K562 (cell line): ENCODE results near the gene SKAP2. TPM values are rescaled to one million over a fixed set of nuclear protein-coding genes. Genes with fewer than 3 reads are reported as not detected.

Experiments
- ATAC-seq: fragments of 200-7000 bp; cut with Tn5 transposase; 3 replicates; pipeline ENCODE4 v1.9.1; 2020; ENCODE audit warnings: moderate library complexity
- BruUV-seq: library from RNA; stranded (reverse); fragments of 400-500 nt; replicated peaks from 2 replicates; lab custom pipeline; 2021; lab: Mats Ljungman, UMichigan
- CTCF ChIA-PET: fragments of 300-600 bp; formaldehyde crosslinking; extraction: SDS; loops from one replicate; lab custom pipeline; 2021; ENCODE audit warnings: low intra/inter-chr PET ratio; lab: Yijun Ruan, JAX
- POLR2A ChIA-PET: fragments of 300-600, 350-650 bp; sonication (Branson Sonifier 250); formaldehyde crosslinking; extraction: SDS; loops from one replicate; lab custom pipeline; 2021; ENCODE audit warnings: antibody characterized with exemption, inconsistent platforms; lab: Yijun Ruan, JAX
- DNase-seq, 4 experiments: peaks; one replicate each; pipeline versions ENCODE4 v3.0.0 to v3.0.0-alpha.2; 2011 to 2018; ENCODE audit warnings: low spot score in 3 of 4, mixed read lengths in 3 of 4; ENCODE audit errors: extremely low read depth in 1 of 4
- FAIRE-seq: peaks from 2 replicates; lab custom pipeline; 2011; peaks lifted over from hg19 to GRCh38; lab: Jason Lieb, UNC
- H2AFZ ChIP-seq: 2 replicates; pipeline ENCODE4 v1.6.0; 2011; ENCODE audit warnings: low read depth, low read length, control low read depth, inconsistent platforms
- H3K27ac ChIP-seq: fragments of 200-600 bp; 3 replicates; pipeline ENCODE4 v1.8.0; 2011; ENCODE audit warnings: low read depth, mild to moderate bottlenecking, control low read depth, inconsistent platforms, low read length, moderate library complexity, mixed read lengths; ENCODE audit errors: extremely low read depth
- H3K27me3 ChIP-seq, 2 experiments: fragments of 300-600 bp in 1 of 2; 2 replicates in 1 of 2; 3 replicates in 1 of 2; pipeline versions ENCODE4 v1.6.0 to v1.8.0; 2011; ENCODE audit warnings: inconsistent platforms in 2 of 2, low read length in 2 of 2, mild to moderate bottlenecking in 1 of 2, mixed read lengths in 1 of 2, moderate library complexity in 1 of 2; ENCODE audit not compliant: control insufficient read depth in 2 of 2, insufficient read depth in 2 of 2
- H3K36me3 ChIP-seq: fragments of 300-600 bp; 3 replicates; pipeline ENCODE4 v1.8.0; 2011; ENCODE audit warnings: mild to moderate bottlenecking, low read length, inconsistent platforms; ENCODE audit not compliant: control insufficient read depth, insufficient read depth
- H3K4me1 ChIP-seq, 2 experiments: fragments of 200-600 bp in 1 of 2; replicated peaks in 1 of 2; 2 replicates in 1 of 2; 3 replicates in 1 of 2; pipeline versions ENCODE4 v1.5.1 to v1.8.0; 2011; ENCODE audit warnings: inconsistent platforms in 2 of 2, low read length in 2 of 2, mild to moderate bottlenecking in 1 of 2, mixed read lengths in 1 of 2, moderate library complexity in 1 of 2; ENCODE audit not compliant: control insufficient read depth in 2 of 2, insufficient read depth in 2 of 2
- H3K4me2 ChIP-seq: 2 replicates; pipeline ENCODE4 v1.6.1; 2011; ENCODE audit warnings: low read length, control low read depth, inconsistent platforms, mixed read lengths; ENCODE audit not compliant: insufficient read depth
- H3K4me3 ChIP-seq: fragments of 200-600 bp; sonication (generic), shearing (Covaris generic); 2 replicates; pipeline ENCODE4 v1.5.1; 2016; ENCODE audit warnings: control low read depth, inconsistent platforms
- H3K79me2 ChIP-seq: fragments of 200-600 bp; 3 replicates; pipeline ENCODE4 v1.8.0; 2011; ENCODE audit warnings: low read length, inconsistent platforms; ENCODE audit not compliant: control insufficient read depth, insufficient read depth
- H3K9ac ChIP-seq, 2 experiments: 2 replicates each; pipeline versions ENCODE4 v1.6.0 to v1.6.1; 2011; ENCODE audit warnings: low read depth in 2 of 2, low read length in 2 of 2, control low read depth in 1 of 2, inconsistent platforms in 1 of 2, mild to moderate bottlenecking in 1 of 2, mixed read lengths in 1 of 2; ENCODE audit not compliant: insufficient read depth in 1 of 2
- H3K9me1 ChIP-seq: one replicate; pipeline ENCODE4 v1.6.0; 2011; ENCODE audit warnings: inconsistent platforms, mild to moderate bottlenecking, low read length, moderate library complexity; ENCODE audit not compliant: control insufficient read depth, insufficient read depth
- H3K9me3 ChIP-seq: replicated peaks from 2 replicates; pipeline ENCODE4 v1.5.1; 2011; ENCODE audit warnings: low read depth, low read length, inconsistent platforms; ENCODE audit not compliant: control insufficient read depth, insufficient read depth
- H4K20me1 ChIP-seq: replicated peaks from 2 replicates; pipeline ENCODE4 v1.6.1; 2011; ENCODE audit warnings: low read length, inconsistent platforms, mixed read lengths; ENCODE audit not compliant: control insufficient read depth, insufficient read depth
- CEBPG ChIP-seq, 3 experiments: fragments of 200-800 bp in 1 of 3; sonication (Bioruptor generic) in 1 of 3; sonication (generic) in 1 of 3; formaldehyde crosslinking in 1 of 3; IDR thresholded peaks in 2 of 3; conservative IDR thresholded peaks in 1 of 3; 2 replicates each; pipeline versions ENCODE4 v1.6.1 to v1.8.0; 2016 to 2022; ENCODE audit warnings: missing compliant biosample characterization in 2 of 3, missing genetic modification characterization in 2 of 3, mild to moderate bottlenecking in 1 of 3, missing genetic modification reagents in 1 of 3
- FOSL1 ChIP-seq: fragments of 200-800 bp; sonication (Bioruptor generic); conservative IDR thresholded peaks from 2 replicates; pipeline ENCODE4 v1.6.1; 2016; ENCODE audit warnings: missing genetic modification characterization, missing compliant biosample characterization
- GABPA ChIP-seq: fragments of 200-800 bp; sonication (Bioruptor generic); conservative IDR thresholded peaks from 2 replicates; pipeline ENCODE4 v1.6.1; 2016; ENCODE audit warnings: low read depth, missing genetic modification characterization, missing compliant biosample characterization
- NELFE ChIP-seq: IDR thresholded peaks from 2 replicates; pipeline ENCODE4 v1.6.1; 2011; ENCODE audit warnings: mild to moderate bottlenecking; ENCODE audit not compliant: insufficient read depth, insufficient read length
- NR3C1 ChIP-seq: sonication (generic); formaldehyde crosslinking; IDR thresholded peaks from 2 replicates; pipeline ENCODE4 v1.8.1; 2022; ENCODE audit warnings: missing genetic modification reagents
- PHF21A ChIP-seq: fragments of 450-650 bp; IDR thresholded peaks from 2 replicates; pipeline ENCODE4 v1.6.1; 2017; ENCODE audit warnings: low read depth, borderline replicate concordance
- PHTF2 ChIP-seq: fragments of 250-450 bp; sonication (Bioruptor Pico); IDR thresholded peaks from 2 replicates; pipeline ENCODE4 v1.5.0; 2021; ENCODE audit warnings: mild to moderate bottlenecking
- STAT5B ChIP-seq: fragments of 250-450 bp; sonication (Bioruptor Pico); IDR thresholded peaks from 2 replicates; pipeline ENCODE4 v1.8.0; 2021; ENCODE audit warnings: mild to moderate bottlenecking, inconsistent platforms
- ZFP30 ChIP-seq: fragments of 250-450 bp; sonication (Bioruptor Pico); IDR thresholded peaks from 2 replicates; pipeline ENCODE4 v1.8.0; 2022; ENCODE audit warnings: moderate library complexity, mild to moderate bottlenecking, inconsistent platforms, borderline replicate concordance
- ZFP36 ChIP-seq: fragments of 150-350 bp; IDR thresholded peaks from 2 replicates; pipeline ENCODE4 v1.6.1; 2018; ENCODE audit warnings: low read length, low read depth; ENCODE audit not compliant: partially characterized antibody
- ZZZ3 ChIP-seq: fragments of 450-650 bp; IDR thresholded peaks from 2 replicates; pipeline ENCODE4 v1.6.1; 2016; ENCODE audit warnings: antibody characterized with exemption, mild to moderate bottlenecking, moderate library complexity
- WGBS: fragments of 100-300 bp; shearing (Covaris generic); methylation state at CpG from one replicate; pipeline ENCODE4 v1.1.6; 2016; ENCODE audit warnings: low coverage, mixed read lengths; ENCODE audit not compliant: insufficient coverage; ENCODE audit errors: missing lambda C conversion rate; 5-methylcytosine and 5-hydroxymethylcytosine counted together
- in situ Hi-C: fragments of 300-500 bp; cut with MboI; formaldehyde crosslinking; loops from 4 replicates; pipeline ENCODE4 v1.15.0; 2018; ENCODE audit warnings: inconsistent platforms, mixed read lengths
- intact Hi-C: fragments of 100-400 bp; cut with micrococcal nuclease; formaldehyde crosslinking; loops from 2 replicates; pipeline ENCODE4 v1.14.2; 2022
- polyA plus RNA-seq, 8 experiments: library from polyadenylated mRNA; depleted of rRNA in 4 of 8; stranded (reverse) in 5 of 8; unstranded in 3 of 8; fragments of >200 nt; fragmentation: Nextera tagmentation in 2 of 8; fragmentation: Illumina TruSeq in 1 of 8; extraction: Ambion mirVana in 2 of 8; extraction: Trizol in 1 of 8; gene quantifications; 2 replicates each; pipeline versions ENCODE4 v1.2.1 to v1.2.3, GENCODE V29; 2011 to 2014; ENCODE audit warnings: inconsistent platforms in 1 of 8, missing spikeins in 1 of 8
- total RNA-seq, 7 experiments: library from RNA; depleted of rRNA in 6 of 7; stranded (reverse); fragments of >200 nt in 6 of 7; fragmentation: Illumina TruSeq in 2 of 7; extraction: Trizol in 2 of 7; gene quantifications; 2 replicates each; pipeline versions ENCODE4 v1.2.1 to v1.2.3, GENCODE V29; 2011 to 2021; ENCODE audit warnings: low replicate concordance in 1 of 7
- TF ChIP-seq, protein P1 (sequence below): sonication (generic); formaldehyde crosslinking; IDR thresholded peaks from 2 replicates; pipeline ENCODE4 v1.8.1; 2023; ENCODE audit warnings: missing genetic modification reagents, mild to moderate bottlenecking, borderline replicate concordance
- TF ChIP-seq, protein P2 (sequence below): sonication (generic); formaldehyde crosslinking; IDR thresholded peaks from 2 replicates; pipeline ENCODE4 v1.5.0; 2020; ENCODE audit warnings: missing genetic modification reagents
- TF ChIP-seq, protein P3 (sequence below), 2 experiments: fragments of 450-650 bp in 1 of 2; sonication (generic) in 1 of 2; formaldehyde crosslinking in 1 of 2; IDR thresholded peaks in 1 of 2; conservative IDR thresholded peaks in 1 of 2; 2 replicates each; pipeline versions ENCODE4 v1.6.1 to v1.8.1; 2016 to 2023; ENCODE audit warnings: mild to moderate bottlenecking in 2 of 2, moderate library complexity in 2 of 2, inconsistent platforms in 1 of 2, missing genetic modification reagents in 1 of 2

Gene SKAP2
- total and polyA plus RNA-seq, 9 of the 15 experiments (the other 6 are each of a cell fraction or from before 2014, with no cell fraction given): 4.2 to 11.7 (median 8.3) TPM

DNA sequence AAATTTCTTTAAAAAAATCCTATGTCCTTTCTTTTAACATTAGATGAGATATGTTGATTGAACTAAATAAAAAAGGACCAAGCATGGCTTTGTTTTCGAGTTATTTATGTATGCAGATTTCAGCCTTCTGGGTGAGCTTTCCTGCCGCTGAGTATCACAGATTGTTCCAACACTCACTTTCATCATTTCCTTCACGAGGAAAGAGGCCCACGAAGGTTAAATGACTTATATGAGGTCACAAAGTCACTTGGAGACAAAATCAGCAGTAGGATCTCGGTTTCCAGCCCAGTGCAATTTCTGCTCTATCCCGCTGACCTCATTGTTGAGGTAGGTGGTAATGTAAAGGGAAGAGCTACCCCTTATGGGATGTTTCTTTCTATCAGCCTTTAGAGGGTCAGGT is 226.8 kb downstream of the SKAP2 start:
- BruUV-seq: no TSS peak
- 19% methylated on average over 6 of the region's 6 CpGs for WGBS
- ChIA-PET POLR2A (no interaction called here), CTCF (no interaction called here)
- intact Hi-C loops: no loop called here
- no peak for DNase-seq
- no peak for FAIRE-seq
- 0 out of 3 replicates have a peak, but pooled peaks cover 6% of the 10 kb centered on the region for H3K79me2 ChIP-seq
- in situ Hi-C loops: no loop called here
- no peaks in the 10 kb centered on the region; the same call in 1 of the 2 replicates for H3K9me3 ChIP-seq
- no peaks in the 10 kb centered on the region for H3K9me1 ChIP-seq
- peak overlapping the region; percentile 74 for H2AFZ ChIP-seq
- no peak; the same call in 2 of the 3 replicates for ATAC-seq
- H3K27ac ChIP-seq: no peak overlapping the region
- no peak overlapping the region for H3K9ac ChIP-seq
- H3K36me3 ChIP-seq: peaks cover 6% of the 10 kb centered on the region; the same call in 2 of the 3 replicates
- H3K4me2 ChIP-seq: peak overlapping the region; percentile 79
- no peak overlapping the region for H3K4me3 ChIP-seq
- peaks cover 0 to 25% of the 10 kb centered on the region in 2 experiments; a peak in 4 of 5 replicates for H3K27me3 ChIP-seq
- no peaks in the 10 kb centered on the region for H3K4me1 ChIP-seq
- no peaks in the 10 kb centered on the region for H4K20me1 ChIP-seq
- TF ChIP-seq, protein P1, sequence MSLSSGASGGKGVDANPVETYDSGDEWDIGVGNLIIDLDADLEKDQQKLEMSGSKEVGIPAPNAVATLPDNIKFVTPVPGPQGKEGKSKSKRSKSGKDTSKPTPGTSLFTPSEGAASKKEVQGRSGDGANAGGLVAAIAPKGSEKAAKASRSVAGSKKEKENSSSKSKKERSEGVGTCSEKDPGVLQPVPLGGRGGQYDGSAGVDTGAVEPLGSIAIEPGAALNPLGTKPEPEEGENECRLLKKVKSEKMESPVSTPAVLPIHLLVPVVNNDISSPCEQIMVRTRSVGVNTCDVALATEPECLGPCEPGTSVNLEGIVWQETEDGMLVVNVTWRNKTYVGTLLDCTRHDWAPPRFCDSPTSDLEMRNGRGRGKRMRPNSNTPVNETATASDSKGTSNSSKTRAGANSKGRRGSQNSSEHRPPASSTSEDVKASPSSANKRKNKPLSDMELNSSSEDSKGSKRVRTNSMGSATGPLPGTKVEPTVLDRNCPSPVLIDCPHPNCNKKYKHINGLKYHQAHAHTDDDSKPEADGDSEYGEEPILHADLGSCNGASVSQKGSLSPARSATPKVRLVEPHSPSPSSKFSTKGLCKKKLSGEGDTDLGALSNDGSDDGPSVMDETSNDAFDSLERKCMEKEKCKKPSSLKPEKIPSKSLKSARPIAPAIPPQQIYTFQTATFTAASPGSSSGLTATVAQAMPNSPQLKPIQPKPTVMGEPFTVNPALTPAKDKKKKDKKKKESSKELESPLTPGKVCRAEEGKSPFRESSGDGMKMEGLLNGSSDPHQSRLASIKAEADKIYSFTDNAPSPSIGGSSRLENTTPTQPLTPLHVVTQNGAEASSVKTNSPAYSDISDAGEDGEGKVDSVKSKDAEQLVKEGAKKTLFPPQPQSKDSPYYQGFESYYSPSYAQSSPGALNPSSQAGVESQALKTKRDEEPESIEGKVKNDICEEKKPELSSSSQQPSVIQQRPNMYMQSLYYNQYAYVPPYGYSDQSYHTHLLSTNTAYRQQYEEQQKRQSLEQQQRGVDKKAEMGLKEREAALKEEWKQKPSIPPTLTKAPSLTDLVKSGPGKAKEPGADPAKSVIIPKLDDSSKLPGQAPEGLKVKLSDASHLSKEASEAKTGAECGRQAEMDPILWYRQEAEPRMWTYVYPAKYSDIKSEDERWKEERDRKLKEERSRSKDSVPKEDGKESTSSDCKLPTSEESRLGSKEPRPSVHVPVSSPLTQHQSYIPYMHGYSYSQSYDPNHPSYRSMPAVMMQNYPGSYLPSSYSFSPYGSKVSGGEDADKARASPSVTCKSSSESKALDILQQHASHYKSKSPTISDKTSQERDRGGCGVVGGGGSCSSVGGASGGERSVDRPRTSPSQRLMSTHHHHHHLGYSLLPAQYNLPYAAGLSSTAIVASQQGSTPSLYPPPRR (CRISPR knock-in tag): no peak
- TF ChIP-seq STAT5B (CRISPR knock-in tag) (no peak), GABPA (peak; percentile 52), CEBPG (CRISPR knock-in tag; IDR thresholded peaks at IDR 0.05) (no peak), CEBPG (tag; conservative IDR thresholded peaks at IDR 0.05 in 1 of 2, IDR thresholded peaks at IDR 0.05 in 1 of 2) (peak in 1 of 2 experiments; percentile 78; a peak in 2 of 4 replicates), ZZZ3 (no peak), PHTF2 (CRISPR knock-in tag) (no peak), NELFE (no peak), NR3C1 (CRISPR knock-in tag) (no peak), FOSL1 (tag) (no peak), ZFP36 (no peak), ZFP30 (CRISPR knock-in tag) (no peak), PHF21A (no peak)
- TF ChIP-seq, protein P2, sequence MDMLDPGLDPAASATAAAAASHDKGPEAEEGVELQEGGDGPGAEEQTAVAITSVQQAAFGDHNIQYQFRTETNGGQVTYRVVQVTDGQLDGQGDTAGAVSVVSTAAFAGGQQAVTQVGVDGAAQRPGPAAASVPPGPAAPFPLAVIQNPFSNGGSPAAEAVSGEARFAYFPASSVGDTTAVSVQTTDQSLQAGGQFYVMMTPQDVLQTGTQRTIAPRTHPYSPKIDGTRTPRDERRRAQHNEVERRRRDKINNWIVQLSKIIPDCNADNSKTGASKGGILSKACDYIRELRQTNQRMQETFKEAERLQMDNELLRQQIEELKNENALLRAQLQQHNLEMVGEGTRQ: no peak
- TF ChIP-seq, protein P3, sequence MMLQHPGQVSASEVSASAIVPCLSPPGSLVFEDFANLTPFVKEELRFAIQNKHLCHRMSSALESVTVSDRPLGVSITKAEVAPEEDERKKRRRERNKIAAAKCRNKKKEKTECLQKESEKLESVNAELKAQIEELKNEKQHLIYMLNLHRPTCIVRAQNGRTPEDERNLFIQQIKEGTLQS (IDR thresholded peaks at IDR 0.05): peak; percentile 16; the same call in 1 of the 2 replicates
- TF ChIP-seq, protein P3 (CRISPR knock-in tag; conservative IDR thresholded peaks at IDR 0.05): no peak
